Caco-2 (cell line): ENCODE measurements around the gene KLHL36. TPM values are rescaled to one million over a fixed set of nuclear protein-coding genes. Genes with fewer than 3 reads are reported as not detected.

Experiments
- BruUV-seq: library from RNA; stranded (reverse); fragments of 400-500 nt; replicated peaks from 2 replicates; lab custom pipeline; 2021; lab: Mats Ljungman, UMichigan
- CTCF ChIA-PET: fragments of 300-600 bp; sonication (Branson Sonifier 250); formaldehyde crosslinking; loops from one replicate; lab custom pipeline; 2022; ENCODE audit warnings: antibody characterized with exemption; lab: Charles Lee
- POLR2A ChIA-PET: fragments of 300-600 bp; sonication (Branson Sonifier 250); formaldehyde crosslinking; loops from one replicate; lab custom pipeline; 2022; ENCODE audit warnings: antibody characterized with exemption; lab: Charles Lee
- DNase-seq, 2 experiments: peaks; one replicate each; pipeline versions ENCODE4 v3.0.0 to v3.0.0-alpha.2; 2020 to 2022
- H3K27me3 ChIP-seq: replicated peaks from 2 replicates; pipeline ENCODE4 v1.6.0; 2011; ENCODE audit warnings: low read length; ENCODE audit not compliant: control insufficient read depth, insufficient read depth
- H3K36me3 ChIP-seq: 2 replicates; pipeline ENCODE4 v1.5.1; 2011; ENCODE audit warnings: low read length; ENCODE audit not compliant: control insufficient read depth, insufficient read depth
- H3K4me1 ChIP-seq: fragments of 250-450 bp; sonication (Bioruptor Pico); 2 replicates; pipeline ENCODE4 v1.5.1; 2020; ENCODE audit warnings: mild to moderate bottlenecking
- H3K4me3 ChIP-seq: 2 replicates; pipeline ENCODE4 v1.5.1; 2011; ENCODE audit warnings: low read depth, mild to moderate bottlenecking, control low read depth, low read length
- H3K9me3 ChIP-seq: fragments of 250-450 bp; sonication (Bioruptor Pico); 2 replicates; pipeline ENCODE4 v1.5.1; 2020; ENCODE audit warnings: mild to moderate bottlenecking, moderate library complexity
- H3K27ac Mint-ChIP-seq: one replicate; pipeline ENCODE4 v1.8.0; 2022; ENCODE audit warnings: mixed read lengths; ENCODE audit not compliant: unreplicated experiment
- H3K27me3 Mint-ChIP-seq: one replicate; pipeline ENCODE4 v1.8.0; 2022; ENCODE audit warnings: mixed read lengths; ENCODE audit not compliant: insufficient read depth, unreplicated experiment
- H3K36me3 Mint-ChIP-seq: one replicate; pipeline ENCODE4 v1.8.0; 2022; ENCODE audit warnings: mild to moderate bottlenecking, mixed read lengths; ENCODE audit not compliant: insufficient read depth, unreplicated experiment
- H3K4me1 Mint-ChIP-seq: one replicate; pipeline ENCODE4 v1.8.0; 2022; ENCODE audit warnings: low read depth, mixed read lengths; ENCODE audit not compliant: unreplicated experiment
- H3K4me3 Mint-ChIP-seq: one replicate; pipeline ENCODE4 v1.8.0; 2022; ENCODE audit warnings: mild to moderate bottlenecking, moderate library complexity, mixed read lengths; ENCODE audit not compliant: unreplicated experiment
- H3K9me3 Mint-ChIP-seq: one replicate; pipeline ENCODE4 v1.8.0; 2022; ENCODE audit warnings: mixed read lengths; ENCODE audit not compliant: unreplicated experiment
- CTCF ChIP-seq, 2 experiments: fragments of 200-600 bp in 1 of 2; IDR thresholded peaks; 1 replicate in 1 of 2; 2 replicates in 1 of 2; pipeline versions ENCODE4 v1.5.1 to v1.8.0; 2011 to 2022; ENCODE audit warnings: antibody characterized with exemption in 1 of 2, control low read depth in 1 of 2, inconsistent platforms in 1 of 2, low read depth in 1 of 2, low read length in 1 of 2, mild to moderate bottlenecking in 1 of 2, moderate library complexity in 1 of 2; ENCODE audit not compliant: insufficient read depth in 1 of 2, severe bottlenecking in 1 of 2, unreplicated experiment in 1 of 2
- intact Hi-C: fragments of 100-400 bp; cut with micrococcal nuclease; formaldehyde crosslinking; loops from one replicate; pipeline ENCODE4 v1.10.0; 2022; ENCODE audit not compliant: unreplicated experiment
- total RNA-seq: library from RNA; stranded (reverse); gene quantifications from 2 replicates; pipeline ENCODE4 v1.2.3, GENCODE V29; 2022

The KLHL36 gene
- total RNA-seq, 1 experiment from 2014 or later: 70.2 TPM

DNA sequence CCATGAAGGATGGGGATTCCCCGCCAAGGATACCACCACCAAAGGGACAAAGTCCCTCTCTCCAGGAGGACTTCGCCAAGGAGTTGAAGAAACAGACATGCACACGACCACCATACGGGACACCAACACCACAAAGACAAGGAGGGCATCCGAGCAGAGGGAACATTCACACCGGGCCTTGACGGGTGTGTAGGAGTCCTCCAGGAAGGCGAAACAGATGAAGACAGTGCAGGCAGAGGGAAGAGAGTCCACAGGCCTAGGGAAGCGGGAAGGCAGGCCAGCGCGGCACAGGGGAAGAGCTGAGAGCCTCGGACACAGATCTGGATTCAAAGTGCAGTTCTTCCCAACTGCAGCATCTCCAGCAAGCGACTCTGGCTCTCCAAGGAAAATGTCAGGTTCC lies 41.2 kb upstream of the KLHL36 start:
- POLR2A ChIA-PET: no interaction called here
- no peak for DNase-seq
- CTCF ChIA-PET: no interaction called here
- Histone ChIP-seq H3K4me1 (peaks cover 5% of the 10 kb centered on the region; the same call in 1 of the 2 replicates), H3K36me3 (no peaks in the 10 kb centered on the region; the same call in 1 of the 2 replicates), H3K9me3 (no peaks in the 10 kb centered on the region), H3K4me3 (no peak overlapping the region), H3K27me3 (no peaks in the 10 kb centered on the region)
- Mint-ChIP-seq H3K9me3 (no peaks in the 10 kb centered on the region), H3K4me1 (no peaks in the 10 kb centered on the region), H3K4me3 (no peak overlapping the region), H3K36me3 (peaks cover 68% of the 10 kb centered on the region), H3K27me3 (no peaks in the 10 kb centered on the region), H3K27ac (no peak overlapping the region)
- intact Hi-C loops: no loop called here
- no peak for TF ChIP-seq CTCF (IDR thresholded peaks at IDR 0.05; ENCODE audit: insufficient read depth in 1 of 2, low read depth in 1 of 2, low read length in 1 of 2, severe bottlenecking in 1 of 2, unreplicated experiment in 1 of 2)
- BruUV-seq: no TSS peak

DNA sequence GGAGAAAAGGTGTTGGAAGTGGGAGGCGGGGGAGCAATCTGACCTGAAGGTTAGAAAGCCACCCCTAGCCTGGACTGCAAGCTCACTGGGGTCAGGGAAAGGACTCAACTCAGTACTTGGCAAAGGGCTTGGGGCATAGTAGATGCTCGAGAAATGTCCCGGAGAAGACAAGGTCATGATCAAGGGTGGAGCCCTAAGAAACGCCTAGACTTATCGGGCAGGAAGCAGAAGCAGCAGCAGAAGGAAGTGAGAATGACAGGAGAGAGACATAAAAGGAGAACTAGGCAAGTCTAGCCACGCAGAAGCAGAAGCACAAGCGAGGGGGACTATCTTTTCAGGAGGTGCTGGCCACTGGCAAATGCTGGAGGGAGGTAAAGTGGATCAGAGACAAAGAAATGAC lies 40.6 kb upstream of the KLHL36 start:
- no peak for DNase-seq
- no peaks in the 10 kb centered on the region for H3K27me3 Mint-ChIP-seq
- H3K27ac Mint-ChIP-seq: peak overlapping the region; percentile 44
- Histone ChIP-seq H3K27me3 (no peaks in the 10 kb centered on the region), H3K4me1 (peaks cover 5% of the 10 kb centered on the region; the same call in 1 of the 2 replicates), H3K9me3 (no peaks in the 10 kb centered on the region), H3K36me3 (no peaks in the 10 kb centered on the region; the same call in 1 of the 2 replicates), H3K4me3 (no peak overlapping the region)
- no peak overlapping the region for H3K4me3 Mint-ChIP-seq
- no peak for TF ChIP-seq CTCF (IDR thresholded peaks at IDR 0.05; ENCODE audit: insufficient read depth in 1 of 2, low read depth in 1 of 2, low read length in 1 of 2, severe bottlenecking in 1 of 2, unreplicated experiment in 1 of 2)
- peaks cover 70% of the 10 kb centered on the region for H3K36me3 Mint-ChIP-seq
- ChIA-PET POLR2A (no interaction called here), CTCF (no interaction called here)
- intact Hi-C loops: no loop called here
- no peaks in the 10 kb centered on the region for H3K9me3 Mint-ChIP-seq
- no TSS peak for BruUV-seq
- no peaks in the 10 kb centered on the region for H3K4me1 Mint-ChIP-seq

DNA sequence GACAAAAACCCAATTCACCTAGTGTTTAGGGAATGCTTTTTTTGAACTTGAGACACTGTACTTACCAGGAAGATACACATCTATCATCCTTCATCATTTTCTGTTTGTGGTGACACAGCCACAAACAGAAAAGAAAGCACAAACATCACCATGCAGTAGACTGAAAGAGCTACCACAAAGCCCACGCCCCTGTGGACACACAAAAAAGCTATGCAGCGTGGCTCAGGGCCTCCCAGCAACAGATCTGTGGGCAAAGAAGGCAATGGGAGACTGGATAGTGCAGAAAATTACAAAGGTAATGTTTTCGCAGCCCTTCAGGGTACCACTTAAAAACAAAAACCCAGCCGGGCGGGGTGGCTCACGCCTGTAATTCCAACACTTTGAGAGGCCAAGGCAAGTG lies 40.0 kb upstream of the KLHL36 start:
- POLR2A ChIA-PET: no interaction called here
- CTCF ChIA-PET: no interaction called here
- Histone ChIP-seq H3K9me3 (no peaks in the 10 kb centered on the region), H3K4me1 (peaks cover 5% of the 10 kb centered on the region; the same call in 1 of the 2 replicates), H3K27me3 (no peaks in the 10 kb centered on the region), H3K36me3 (no peaks in the 10 kb centered on the region), H3K4me3 (no peak overlapping the region)
- H3K4me1 Mint-ChIP-seq: peaks cover 3% of the 10 kb centered on the region
- no peak overlapping the region for H3K4me3 Mint-ChIP-seq
- no peak overlapping the region for H3K27ac Mint-ChIP-seq
- TF ChIP-seq CTCF (IDR thresholded peaks at IDR 0.05; ENCODE audit: insufficient read depth in 1 of 2, low read depth in 1 of 2, low read length in 1 of 2, severe bottlenecking in 1 of 2, unreplicated experiment in 1 of 2): no peak
- BruUV-seq: no TSS peak
- no peak for DNase-seq
- intact Hi-C loops: no loop called here
- H3K9me3 Mint-ChIP-seq: no peaks in the 10 kb centered on the region
- no peaks in the 10 kb centered on the region for H3K27me3 Mint-ChIP-seq
- H3K36me3 Mint-ChIP-seq: peaks cover 70% of the 10 kb centered on the region
